HEK293T (cell line): ENCODE data around the gene PREX1.

Source experiments
- BHLHE40 ChIP-seq: fragments of 450-650 bp; IDR thresholded peaks from 2 replicates; pipeline ENCODE4 v1.6.1; 2016; ENCODE audit warnings: mild to moderate bottlenecking, moderate library complexity, borderline replicate concordance
- SP1 ChIP-seq: fragments of 450-650 bp; IDR thresholded peaks from 2 replicates; pipeline ENCODE4 v1.6.1; 2017

DNA sequence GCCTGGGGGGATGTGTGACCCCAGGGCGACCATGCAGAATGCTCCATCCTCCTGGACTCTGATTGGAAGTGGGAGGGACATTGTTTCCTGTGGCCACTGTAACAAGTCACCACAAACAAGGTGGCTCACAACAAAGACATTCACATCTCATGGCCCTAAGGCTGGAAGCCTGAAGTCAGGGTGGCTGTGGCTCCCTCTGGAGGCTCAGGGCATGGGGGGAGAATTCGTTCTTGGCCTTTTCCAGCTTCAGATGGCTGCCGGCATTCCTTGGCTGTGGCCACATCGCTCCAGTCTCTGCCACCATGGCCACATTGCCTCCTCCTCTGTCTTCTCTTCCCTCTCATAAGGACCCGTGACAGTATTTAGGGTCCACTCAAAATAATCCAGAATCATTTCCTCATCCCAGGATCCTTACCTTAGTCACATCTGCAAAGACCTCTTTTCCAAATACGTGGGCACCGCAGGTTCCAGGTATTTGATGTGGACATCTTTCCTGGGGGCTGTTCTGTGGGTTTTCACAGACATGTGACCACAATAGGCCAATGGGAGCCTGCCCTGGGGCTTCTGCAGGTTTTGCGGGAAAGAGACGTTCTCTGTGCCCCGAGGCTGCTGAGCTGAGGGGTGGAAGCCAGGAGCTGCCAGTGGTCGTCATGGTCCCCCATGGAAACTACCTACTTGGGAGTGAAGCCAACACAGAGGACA lies 249.3 kb downstream of the PREX1 start:
- no peak for TF ChIP-seq BHLHE40
- TF ChIP-seq SP1, result no peak
